ACHN (cell line): ENCODE measurements around the gene RFFL.

Experiments used
- DNase-seq: peaks from one replicate; pipeline ENCODE4 v3.0.0-alpha.2; 2015
- in situ Hi-C: cut with HindIII; loops from 2 replicates; pipeline ENCODE4 v1.10.0; 2017; ENCODE audit warnings: low sequenced_read_pairs, low pct_ligation_motif_present, low pct_unique_long_range_greater_than_20kb

Gene RFFL

DNA sequence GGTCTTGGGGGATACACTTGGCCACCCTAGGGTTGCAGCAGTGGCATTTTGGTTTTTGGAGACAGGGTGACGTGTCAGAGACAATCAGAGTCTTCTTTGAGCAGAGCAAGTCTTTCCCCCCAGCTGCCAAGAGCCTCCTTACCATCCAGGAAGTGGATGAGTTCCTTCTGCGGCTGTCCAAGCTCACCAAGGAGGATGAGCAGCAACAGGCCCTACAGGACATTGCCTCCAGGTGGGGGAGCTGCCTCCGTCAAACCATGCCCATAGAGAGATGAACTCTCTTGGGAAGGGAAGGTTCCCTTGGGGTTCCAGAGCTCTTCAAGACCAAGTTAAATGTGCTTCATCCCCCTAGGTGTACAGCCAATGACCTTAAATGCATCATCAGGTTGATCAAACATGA is 71.9 kb downstream of the RFFL start:
- in situ Hi-C loops: no loop called here
- no peak for DNase-seq

DNA sequence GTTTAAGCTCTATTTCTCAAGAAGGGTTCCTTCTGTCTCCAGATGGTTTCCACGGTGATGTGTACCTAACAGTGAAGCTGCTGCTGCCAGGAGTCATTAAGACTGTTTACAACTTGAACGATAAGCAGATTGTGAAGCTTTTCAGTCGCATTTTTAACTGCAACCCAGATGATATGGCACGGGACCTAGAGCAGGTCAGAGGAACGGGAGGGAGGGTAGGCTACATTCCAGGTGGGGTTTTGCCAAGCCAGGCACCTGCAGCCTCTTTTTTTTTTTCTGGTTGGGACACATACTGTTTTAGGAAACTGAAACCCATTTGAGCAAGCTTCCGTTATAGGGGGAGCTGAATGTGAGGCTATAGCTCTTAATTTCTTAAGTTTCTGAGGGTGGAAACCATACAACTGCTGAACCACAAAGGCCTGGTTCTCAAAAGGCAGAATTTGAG is 72.6 kb downstream of the RFFL start:
- DNase-seq: no peak
- in situ Hi-C loops: no loop called here

DNA sequence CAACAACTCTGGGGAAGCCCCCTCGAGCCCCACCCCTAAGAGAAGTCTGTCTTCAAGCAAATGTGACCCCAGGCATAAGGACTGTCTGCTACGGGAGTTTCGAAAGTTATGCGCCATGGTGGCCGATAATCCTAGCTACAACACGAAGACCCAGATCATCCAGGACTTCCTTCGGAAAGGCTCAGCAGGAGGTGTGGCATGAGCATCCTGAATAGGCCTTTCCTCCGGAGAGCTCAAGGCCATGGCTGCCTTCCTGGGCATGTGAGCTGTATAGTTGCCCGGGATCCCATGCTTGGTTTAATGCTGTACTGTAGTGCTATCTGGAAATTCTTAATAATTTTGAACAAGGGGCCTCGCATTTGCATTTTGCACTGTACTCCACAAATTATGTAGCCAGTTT is 74.0 kb downstream of the RFFL start:
- in situ Hi-C loops: no loop called here
- no peak for DNase-seq

DNA sequence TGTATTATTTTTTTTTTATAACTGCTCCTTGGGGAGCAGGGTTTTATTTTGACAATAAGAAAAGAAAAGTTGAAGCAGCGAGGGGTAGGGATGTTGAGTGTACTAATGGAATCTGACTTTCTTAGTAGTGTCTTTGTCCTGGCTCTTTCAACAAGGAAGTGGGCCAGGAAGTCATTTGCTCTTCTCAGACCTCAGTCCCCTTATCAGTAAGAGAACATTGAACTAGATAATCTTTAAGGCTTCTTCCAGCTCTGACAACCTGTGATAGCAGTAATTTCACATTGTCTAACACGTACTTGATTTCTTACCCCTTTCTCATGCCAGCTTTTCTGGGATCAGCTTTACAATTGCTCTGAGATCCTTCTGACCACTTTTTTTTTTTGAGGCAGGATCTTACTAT is 74.9 kb downstream of the RFFL start:
- no peak for DNase-seq
- in situ Hi-C loops: no loop called here

DNA sequence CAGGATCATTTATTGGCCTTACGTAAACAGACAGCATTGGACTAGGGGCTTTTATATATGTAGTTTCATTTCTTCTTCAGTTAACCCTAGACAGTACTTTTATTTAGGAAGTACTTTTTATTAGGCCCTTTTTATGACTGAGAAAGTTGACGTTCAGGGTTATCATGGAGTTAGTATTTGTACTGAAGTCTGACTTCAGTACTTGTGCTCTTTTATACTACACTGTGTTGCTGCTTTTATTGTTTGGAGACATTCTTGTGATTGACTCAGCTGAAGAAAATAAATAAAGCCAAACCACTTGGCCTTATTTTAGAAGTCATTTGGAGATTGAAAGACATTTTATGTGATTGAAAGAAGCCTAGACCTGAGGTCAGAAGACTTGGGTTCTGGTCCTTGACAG is 76.3 kb downstream of the RFFL start:
- in situ Hi-C loops: no loop called here
- DNase-seq: no peak

DNA sequence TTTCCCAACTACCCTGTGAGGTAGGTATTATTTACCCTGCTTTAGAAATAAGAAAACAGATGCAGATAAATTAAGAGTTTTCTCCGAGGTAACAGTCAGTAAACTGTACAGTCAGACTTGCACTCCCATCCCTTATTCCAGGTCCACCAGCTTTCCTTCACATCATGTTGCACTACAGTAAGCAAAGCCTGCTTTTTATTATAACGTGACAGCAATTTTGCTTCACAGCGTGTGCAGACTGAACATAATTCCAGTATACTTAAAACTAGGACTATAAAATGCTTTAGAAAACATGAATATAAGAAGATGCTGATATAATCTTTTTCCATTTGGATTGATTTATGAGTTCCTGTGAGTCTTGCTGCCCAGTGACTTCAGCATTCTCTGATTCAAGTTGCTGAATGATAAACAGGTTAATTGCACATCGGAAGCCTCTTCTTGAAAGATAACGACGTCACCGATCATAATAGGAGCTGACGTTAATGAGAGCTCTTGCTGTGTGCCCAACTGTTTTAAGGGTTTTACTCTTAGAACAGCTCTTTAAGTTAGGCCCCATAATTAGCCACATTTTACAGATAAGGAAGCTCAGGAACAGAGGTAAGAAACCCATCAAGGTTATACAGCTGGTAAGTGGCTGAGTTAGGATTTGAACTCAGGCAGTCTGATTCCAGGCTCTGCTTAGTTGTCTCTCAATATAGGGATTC is 81.8 kb downstream of the RFFL start:
- in situ Hi-C loops: no loop called here
- no peak for DNase-seq

DNA sequence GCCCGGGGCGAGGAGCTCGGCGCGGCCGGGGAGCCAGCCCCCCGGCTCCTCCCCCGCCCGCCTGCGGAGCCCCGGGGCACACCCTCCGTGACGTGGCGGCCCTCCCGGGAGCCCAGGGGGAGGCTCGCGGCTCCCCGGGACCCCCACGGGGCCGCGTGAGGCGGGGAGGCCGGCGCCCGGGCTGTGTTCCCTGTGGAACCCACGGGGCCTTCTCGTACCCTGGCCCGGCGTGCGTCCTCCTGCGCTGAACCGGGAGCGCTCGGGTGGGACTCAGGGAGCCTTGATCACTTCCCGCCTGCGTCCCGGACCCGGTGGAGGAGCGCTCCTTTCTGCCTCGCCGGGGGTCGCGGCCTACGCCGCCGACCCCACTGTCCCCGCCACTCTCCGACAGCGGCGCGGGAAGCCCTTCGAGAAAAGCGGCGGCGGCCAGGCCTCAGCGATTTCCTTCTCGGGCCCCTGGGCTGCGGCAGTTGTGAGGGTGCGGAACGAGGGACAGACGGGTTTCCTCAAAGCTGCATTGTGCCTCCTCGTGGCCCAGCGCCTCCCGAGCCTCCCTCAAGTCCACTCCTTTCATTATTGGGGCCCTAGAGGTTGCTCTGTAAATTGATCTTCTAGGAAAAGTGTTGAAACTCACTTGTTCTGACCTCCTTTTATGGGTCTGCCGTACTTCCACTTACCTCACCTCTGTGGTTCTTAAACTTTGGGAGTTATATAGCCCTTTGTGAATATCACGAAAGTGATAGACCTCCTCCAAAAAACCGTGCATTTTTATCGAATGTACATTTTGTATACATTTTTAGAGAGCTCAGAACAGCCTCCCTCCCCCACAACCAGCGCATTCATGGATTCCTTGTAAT is 82.6 kb downstream of the RFFL start:
- peak; percentile 77 for DNase-seq
- in situ Hi-C loops: no loop called here

DNA sequence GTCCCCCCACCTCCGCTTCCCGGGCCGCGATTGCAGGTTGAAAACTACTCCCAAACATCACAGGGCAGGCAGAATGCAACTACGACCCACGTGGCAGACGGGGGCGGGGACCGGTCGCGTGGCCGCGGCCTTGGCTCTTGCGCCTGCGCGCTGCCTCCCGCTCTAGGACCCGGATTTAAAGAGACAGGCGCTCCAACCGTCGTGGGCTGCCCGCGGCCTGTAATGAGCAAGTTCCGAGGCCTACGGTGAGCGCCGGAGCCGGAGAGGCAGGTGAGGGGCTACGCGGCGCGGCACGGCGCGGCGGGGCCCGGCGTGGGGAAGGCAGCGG is 83.2 kb downstream of the RFFL start, which contains the start of gene LIG3:
Gene LIG3, plus strand, starts transcription at position 160 of the 328 bp plus-strand sequence. CDS start 2,494 bp downstream, outside the sequence.
- peak; percentile 94 for DNase-seq
- in situ Hi-C loops: no loop called here

DNA sequence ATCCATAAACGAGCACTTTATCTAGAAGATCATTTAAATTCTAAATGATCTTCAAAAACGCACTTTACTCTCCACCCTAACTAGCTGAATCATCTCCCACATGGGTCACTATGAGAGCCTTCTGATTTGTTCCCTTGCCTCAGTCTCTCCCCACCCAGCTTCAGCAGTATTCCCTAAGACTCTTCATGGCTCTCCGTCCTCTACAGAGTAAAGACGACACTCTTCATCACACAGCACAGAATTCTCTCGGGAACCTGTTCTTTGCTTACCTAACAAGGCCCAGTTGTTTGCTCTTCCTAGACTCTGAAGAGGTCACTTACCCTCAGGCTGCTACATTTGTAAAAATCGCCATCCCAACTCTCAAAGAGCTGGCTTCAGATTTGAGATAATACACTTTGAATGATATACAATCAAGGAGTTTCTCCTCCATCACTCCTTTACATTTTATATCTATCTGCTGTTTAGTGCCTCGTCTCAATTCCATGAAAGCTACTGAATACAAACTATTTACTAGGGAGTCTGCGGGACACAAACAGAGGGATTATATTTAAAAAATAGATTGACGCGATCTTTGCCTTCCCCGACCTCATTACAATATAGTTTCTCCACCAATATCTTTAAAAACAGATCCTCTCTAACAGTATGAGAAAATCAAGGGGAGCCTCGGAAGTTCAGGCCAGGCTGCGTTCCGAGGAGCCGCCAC is 83.7 kb downstream of the RFFL start:
- DNase-seq: no peak
- in situ Hi-C loops: no loop called here

DNA sequence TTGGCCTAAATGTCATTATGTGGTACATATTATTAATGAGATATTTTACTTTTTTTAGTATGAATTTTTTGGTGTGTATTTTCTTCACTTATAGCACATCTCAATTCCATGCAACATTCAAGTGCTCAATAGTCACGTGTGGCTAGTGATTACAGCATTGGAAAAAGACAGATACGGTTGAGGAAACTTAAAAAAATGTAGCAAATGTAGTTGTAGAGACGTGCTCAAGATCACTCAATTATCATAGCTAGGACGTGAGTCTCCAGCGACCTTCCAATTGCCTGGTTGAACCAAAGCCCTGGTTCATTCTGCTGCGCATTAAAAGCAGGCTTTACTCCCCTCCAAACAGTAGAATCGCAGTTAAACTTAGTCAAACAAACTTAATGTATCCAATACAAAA is 84.4 kb downstream of the RFFL start:
- in situ Hi-C loops: no loop called here
- DNase-seq: no peak

DNA sequence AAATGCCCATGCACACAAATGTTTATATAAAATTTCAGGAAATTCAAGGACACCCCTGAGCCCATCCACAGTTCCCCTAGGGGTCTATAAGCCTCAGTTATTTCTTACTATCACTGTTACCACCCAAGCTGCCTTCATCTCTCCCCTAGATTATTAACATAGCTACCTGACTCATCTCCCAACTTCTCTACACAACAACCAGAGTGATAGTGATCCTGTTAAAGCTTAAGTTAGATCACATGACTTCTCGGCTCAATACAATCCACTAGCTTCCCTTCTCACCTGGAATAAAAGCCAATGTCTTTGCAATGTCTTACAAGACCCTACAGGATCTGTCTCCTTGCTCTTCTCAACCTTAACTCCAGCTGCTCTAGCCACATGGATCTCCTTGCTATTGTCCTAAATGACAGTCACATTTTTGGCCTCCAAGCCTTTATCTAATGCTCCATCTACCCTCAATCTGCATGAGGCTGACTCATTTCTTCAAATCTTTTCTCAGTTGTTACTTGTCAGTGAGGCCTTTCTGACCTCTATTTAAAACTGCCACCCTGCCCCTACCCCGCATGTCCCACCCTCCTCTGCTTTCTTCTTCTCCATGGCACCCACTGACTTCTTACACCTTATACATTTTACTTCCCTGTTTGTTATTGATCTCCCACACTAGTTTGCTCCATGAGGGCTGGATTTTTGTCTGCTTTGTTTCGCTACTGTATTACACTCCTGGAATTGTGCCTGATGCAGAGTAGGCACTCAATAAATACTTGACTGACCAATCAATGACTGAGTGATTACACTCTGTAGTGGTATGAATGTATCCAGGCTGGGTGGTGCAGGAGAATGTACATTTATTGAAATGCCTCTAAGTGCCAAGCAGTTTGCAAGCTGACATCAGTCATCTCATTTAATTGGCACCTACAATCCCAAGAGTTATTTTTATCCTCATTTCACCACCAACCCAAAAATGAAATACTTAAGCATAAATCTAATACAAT is 88.4 kb downstream of the RFFL start:
- in situ Hi-C loops: no loop called here
- no peak for DNase-seq

DNA sequence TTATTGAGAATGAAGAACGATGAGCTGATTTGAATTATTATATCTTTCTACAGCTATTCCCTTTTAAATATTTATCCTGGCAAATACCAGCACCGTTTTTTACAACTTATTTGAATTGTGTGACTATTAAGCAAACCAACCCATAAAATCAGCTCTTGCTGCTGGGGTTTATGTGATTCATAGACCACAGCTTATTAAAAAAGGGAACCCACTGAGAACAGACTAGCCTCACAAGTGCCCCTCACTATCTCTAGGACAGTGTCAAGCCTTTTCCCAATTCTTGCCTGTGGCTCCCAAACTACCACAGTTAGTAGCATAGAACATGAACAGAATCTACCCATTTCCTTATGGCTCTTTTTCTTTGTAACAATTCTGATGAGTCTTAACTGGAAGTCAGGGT is 89.3 kb downstream of the RFFL start:
- in situ Hi-C loops: no loop called here
- no peak for DNase-seq

DNA sequence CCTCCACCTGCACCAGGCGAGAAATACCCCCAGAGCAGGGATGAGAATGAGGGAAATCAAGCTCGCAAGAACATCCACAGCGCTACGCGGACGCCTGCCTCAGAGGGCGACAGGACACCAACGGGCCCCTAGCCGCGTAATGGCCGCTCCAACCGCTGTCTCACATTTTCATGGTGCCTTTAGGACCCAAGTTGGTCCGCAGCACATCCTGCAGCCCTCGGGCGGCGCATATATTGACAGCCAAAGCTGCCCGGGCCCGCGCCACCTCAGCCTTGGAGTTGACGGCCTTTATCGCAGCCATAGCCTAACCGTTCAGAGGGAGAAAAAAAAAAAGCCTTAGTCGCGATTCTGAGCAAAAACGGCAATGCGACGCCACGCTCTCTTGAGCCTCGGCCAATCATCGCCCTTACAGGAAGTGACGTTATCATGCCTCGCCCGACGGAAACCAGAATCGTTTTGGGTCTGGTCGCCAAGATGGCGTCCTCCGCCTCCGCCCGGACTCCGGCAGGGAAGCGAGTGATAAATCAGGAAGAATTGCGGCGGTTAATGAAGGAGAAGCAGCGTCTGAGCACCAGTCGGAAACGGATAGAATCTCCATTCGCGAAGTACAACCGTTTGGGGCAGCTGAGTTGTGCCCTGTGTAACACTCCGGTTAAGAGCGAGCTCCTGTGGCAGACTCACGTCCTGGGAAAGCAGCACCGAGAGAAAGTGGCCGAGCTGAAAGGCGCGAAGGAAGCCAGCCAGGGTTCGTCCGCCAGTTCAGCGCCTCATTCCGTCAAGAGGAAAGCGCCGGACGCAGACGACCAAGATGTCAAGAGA is 102.2 kb downstream of the RFFL start, which contains the start of the genes CCT6B and ZNF830:
Gene CCT6B, minus strand, starts transcription at position 368 of the 819 bp plus-strand sequence. Its CDS starts 67 bp downstream, at position 301.
Gene ZNF830, plus strand, starts transcription at position 448 of the 819 bp plus-strand sequence. Its CDS starts 27 bp downstream, at position 475.
- in situ Hi-C loops: no loop called here

DNA sequence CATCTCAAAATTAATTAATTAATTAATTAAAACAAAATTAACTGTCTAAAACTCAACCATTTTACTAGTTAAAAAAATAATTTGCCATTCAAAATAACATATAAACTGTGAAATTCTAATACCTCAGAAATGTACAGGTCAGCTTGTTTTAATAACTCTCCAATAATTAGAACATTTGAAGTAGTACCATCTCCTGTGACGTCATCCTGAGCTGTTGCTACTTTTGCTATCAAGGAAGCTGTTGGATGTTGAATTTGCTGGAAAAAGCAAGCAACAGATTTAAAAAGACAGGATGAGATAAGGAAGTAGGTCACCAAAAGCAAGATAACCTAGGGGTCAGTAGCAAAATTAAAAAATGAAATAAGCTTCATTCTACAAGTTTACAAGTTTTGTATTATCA is 105.1 kb downstream of the RFFL start:
- in situ Hi-C loops: no loop called here
- no peak for DNase-seq

More for the DNA sequence above, 102.2 kb downstream of the RFFL start, which contains the start of the genes CCT6B and ZNF830:
- peak; percentile 97 for DNase-seq
